ENCODE measurements around the gene GABRR1.

GABRR1 gene

DNA sequence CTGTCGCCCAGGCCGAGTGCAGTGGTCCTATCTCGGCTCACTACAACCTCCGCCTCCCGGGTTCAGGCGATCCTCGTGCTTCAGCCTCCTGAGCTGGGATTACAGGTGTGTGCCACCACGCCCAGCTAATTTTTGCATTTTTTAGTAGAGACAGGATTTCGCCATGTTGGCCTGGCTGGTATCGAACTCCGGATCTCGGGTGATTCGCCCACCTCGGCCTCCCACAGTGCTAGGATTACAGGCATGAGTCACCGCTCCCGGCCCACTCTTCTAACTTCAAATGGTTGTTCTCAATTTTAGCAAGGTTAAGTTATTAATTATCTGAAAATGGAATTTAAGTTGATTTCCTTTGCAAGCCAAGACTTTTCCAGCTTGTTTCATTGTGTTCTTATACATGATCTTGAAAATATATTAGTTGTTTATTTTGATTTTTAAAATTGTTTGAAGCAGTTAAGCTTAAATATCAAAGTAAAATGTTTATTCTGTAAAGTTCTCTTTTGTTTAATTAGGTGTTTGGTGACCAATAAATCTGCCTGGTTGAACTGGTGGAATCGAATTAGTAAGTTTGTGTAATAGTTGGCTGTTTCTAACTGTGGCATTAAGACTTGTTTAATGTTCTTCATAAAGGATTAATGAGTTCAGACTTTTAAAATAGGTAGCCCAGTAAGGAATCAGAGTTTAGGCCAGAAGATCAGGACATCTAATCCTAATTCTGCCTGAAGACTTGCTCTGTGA is 69.0 kb downstream of the GABRR1 start:
- DNase-seq: no peak

DNA sequence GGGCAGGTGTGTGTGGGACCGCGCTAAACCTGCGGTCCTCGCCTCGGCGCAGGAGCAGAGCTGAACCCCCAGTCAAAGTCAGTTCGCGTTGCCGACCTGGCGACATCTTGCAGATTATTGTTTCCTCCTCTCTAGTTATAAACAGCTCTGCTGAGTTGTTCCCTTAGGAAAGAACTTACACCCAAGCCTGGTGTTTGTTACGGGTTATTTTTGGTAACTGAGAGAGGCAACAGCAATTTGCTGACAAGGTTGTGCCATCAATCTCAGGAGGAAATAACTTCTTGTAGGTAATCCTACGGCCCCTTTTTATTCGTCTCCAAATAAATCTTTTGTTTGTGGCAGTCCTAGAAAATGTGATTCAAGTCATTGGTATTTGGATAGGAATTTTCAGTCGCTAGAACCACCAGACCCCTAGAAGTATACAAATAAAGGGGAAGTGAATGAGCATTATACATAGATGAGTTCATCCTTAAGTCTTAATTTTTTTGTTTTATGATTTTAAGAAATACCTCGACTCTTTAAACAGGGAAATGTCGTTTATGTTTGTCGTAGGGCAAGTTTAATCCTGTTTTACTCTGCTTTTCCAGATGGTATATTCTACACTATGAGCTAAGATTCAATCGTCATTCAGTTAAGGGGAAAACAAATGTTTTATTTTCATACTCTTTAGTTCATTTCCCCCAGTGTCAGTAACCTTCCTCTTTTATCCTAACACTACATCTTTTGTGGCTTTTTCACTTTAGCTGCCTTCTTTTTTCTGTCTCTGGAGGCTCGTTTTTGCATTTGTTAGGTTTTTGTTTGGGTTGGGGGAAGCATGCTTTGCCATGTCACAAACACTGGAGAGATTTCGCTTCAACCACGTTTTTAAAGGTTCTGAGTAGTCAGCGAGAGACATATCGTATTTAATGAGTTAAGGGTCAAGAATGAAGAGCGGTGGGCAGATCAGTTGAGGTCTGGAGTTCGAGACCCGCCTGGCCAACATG is 70.1 kb downstream of the GABRR1 start:
- peak; percentile 64 for DNase-seq

DNA sequence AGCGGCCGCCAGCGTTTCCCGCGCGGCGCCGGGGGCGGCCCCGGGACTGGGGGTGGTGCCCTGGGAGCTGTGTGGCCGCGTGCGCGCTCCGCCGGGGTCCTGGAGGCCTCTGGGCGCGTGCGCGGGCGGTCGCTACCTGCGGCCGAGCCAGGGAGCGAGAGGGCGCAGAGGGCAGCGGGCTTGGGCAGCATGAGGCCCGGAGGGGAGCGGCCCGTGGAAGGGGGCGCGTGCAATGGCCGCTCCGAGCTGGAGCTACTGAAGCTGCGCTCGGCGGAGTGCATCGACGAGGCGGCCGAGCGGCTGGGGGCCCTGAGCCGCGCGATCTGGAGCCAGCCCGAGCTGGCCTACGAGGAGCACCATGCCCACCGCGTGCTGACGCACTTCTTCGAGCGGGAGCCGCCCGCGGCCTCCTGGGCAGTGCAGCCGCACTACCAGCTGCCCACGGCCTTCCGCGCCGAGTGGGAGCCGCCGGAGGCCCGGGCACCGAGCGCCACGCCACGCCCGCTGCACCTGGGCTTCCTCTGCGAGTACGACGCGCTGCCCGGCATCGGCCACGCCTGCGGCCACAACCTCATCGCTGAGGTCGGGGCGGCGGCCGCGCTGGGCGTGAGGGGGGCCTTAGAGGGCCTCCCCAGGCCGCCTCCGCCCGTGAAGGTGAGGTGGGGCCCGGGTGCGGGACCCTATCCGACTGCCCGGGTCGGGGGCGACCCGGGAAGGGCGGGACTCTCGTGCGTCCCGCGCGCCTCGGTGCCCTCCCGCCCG is 71.0 kb downstream of the GABRR1 start, which contains the start of gene PM20D2:
Gene PM20D2 (plus strand): TSS at position 100 of the 762 bp plus-strand sequence. CDS start 90 bp downstream, at position 190.
- DNase-seq: peak; percentile 90

DNA sequence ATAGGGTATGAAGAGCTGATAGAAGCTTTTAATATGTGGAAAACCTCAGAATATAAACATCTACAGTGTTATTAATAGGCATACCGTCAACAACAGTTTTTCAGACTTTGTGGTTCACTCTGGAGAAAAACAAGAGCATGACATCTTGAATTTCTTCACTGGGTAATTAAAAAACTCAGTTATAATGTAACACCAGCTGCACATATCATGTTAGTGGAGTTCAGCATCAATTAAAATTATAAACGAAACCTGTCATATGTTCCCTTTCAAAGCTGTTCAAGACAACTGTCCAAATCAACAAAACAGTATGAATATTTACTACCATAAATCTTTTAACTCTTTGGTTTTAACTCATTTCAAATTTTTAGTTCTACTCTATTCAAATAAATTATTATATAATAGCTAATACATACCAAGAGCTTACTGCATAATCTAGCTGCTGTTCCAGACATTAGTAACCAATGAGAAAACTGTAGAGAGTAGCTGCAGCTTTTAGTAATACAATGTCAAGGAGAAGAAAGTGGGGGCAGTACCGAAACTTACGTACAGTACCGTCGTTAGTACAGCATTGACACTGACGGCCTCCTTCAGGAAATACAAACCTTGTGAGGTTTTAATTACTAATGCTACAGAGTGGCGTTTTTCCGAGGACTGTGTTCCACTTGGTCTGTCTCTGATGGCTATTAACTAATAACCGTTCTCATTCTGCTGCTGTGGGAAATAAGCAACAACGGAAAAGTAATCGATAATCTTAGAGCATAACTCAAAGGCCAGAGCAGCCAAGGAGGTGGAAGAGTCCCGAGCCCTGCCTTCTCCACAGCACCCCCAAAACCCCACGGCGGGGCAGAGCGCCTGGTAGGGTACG is 71.8 kb downstream of the GABRR1 start:
- DNase-seq: peak; percentile 81

DNA sequence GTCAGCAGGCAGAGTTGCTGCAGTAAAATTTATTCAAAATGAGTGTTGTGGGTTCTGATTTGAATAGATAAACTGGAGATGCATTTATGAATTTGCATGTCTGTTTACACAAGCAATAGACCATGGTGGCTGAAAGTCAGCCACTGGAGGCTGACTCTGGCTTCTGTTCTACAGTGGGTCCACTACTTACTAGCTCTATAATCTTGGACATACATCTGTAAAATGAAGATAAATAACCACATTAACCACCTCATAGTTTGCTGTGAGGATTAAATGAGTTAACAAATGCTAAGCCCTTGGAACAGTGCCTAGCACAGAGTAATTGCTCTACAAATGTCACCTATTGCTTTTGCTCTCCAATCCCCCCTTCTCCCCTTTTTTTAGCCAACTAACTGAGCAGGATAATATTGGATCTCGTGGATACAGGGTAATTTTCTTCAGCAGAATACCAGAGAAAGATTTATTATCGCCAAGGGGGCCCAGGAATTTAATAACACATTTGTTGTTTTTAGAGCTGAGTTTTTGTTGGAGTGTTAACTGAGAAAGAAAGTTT is 72.7 kb downstream of the GABRR1 start:
- peak; percentile 90 for DNase-seq

GRCh38 chr6:89140347-89141156 is 76.6 kb downstream of the GABRR1 start:
- DNase-seq: no peak

- DNase-seq: no peak
Observed at GRCh38 chr6:89139509-89140346, 77.4 kb downstream of the GABRR1 start.

DNA sequence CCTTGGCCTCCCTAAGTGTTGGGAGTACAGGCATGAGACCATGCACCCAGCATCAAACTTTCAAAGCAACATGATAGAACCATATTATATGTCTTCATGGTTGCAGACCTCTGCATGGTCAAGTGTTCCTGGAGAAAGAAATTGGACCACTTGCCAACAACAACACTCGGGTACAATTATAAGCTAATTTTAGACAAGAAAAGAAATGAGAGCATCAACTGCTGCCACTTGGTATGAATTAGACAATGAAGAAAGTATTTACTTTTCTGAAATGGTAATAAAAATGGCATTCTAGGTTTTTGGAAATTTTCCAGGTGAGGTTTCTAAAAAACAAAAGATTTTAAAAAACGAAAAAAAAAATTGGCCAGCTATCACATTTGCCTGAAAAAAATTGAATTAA is 79.0 kb downstream of the GABRR1 start:
- no peak for DNase-seq

DNA sequence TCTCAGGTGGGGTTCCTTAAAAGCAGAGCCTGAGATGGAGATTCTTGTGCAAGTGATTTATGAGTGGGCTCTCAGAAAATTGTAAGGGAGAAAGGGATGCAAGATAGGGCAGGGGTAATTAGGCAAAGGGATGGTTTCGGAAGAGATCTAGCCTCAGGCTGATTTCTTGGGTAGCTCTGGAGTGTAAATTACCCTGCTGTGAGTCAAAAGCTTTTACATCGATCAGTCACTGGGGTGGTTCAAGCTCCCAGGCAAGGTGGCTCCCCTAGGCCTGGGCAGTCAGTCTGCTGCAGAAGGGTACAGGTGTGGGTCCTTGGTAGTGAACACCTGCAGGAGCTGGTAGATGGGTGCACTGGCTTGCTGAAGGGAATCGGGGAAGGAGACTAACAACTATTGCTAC is 82.4 kb downstream of the GABRR1 start:
- DNase-seq: no peak

DNA sequence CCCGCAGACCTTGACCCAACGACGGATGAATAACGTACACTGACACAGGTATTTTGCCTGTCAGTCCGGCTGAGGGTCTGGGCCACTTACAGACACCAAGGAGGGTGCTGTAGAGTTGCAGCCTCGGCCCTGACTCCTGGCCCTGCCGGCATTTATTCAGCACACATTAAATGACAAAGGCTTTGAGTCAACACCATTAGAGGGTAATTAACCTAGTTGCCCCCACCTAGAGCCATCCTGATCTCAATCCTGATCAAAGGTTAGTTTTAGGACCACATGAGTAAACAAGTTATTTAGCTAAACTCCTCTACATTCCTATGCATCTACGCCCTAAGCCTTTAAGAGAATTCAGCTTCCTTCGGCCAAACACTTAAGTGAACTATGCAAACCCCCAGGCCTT is 83.2 kb downstream of the GABRR1 start:
- DNase-seq: no peak

DNA sequence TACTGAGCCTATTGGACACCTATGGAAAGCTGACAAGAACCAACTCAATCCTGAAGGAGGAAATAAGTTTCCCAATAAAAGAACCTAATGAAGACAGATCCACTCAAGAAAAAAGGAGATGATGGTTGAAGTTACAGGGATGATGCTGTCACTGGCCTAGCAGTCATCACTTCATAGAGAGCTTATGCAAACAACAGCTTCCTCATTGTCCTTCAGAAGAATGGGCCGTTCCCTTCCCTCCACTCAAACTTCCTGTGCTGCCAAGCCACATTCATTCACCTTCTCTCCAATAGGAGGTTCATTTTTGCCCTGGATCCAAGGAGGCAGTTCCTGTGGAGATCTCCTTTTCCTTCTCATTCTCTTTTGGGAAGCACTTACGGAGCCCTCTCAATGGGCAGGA is 85.1 kb downstream of the GABRR1 start:
- no peak for DNase-seq

GRCh38 chr6:89131599-89131998 is 85.6 kb downstream of the GABRR1 start:
- no peak for DNase-seq

- DNase-seq: peak; percentile 78
Observed at GRCh38 chr6:89128256-89128671, 88.9 kb downstream of the GABRR1 start.
